ENCODE results near the gene TSACC.

The TSACC gene

DNA sequence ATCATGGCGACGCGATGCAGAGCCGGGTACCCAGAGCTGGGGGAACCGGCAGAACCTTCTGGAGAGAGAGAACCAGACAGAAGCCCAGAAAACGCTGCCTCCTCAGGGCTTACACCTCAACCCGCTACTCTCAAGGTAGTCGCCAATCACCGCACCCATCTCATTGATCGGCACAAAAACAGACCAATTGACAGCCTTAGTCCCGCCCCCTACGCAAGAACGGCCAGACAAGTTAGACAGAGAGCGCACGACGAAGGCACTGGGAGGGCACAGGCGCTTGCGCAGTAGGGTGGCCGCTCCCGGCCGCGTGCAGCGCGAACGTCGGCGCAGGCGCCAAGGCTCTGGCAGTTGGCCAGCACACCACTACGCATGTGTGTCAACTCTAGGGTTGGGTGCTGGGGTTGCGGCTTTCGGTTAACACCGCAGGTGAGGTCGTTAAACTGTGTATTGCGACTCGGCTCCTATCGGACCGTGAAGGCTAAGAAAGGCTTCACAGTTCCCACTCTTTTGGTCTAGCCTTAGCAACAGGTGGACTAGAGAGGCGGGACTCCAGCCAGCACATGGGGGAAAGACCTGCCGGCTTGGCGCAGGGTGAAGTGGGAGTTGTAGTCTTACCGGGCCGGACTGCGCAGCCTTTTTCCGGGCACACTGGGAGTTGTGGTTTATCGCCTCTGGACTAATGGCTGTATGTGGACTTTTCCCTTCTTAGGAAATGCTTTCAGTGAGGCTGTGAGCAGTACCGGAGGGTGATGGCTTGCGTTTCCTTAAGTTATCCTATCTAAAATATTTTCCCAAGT lies at the start of gene TSACC, which contains the start of gene CCT3:
TSS of gene TSACC (plus strand) at position 347 of the 797 bp plus-strand sequence. CDS start 1,232 bp downstream, outside the sequence.
TSS of gene CCT3 (minus strand) at position 113 of the 797 bp plus-strand sequence. CDS start at position 5, 108 bp downstream.
- ChIA-PET CTCF (interaction anchor here (0.9 to 2.6 kb wide), 4 partner anchors 13 to 243 kb away, joined by 3 to 11 read pairs (median 4); no protein-coding TSS in a partner anchor), POLR2A (no interaction called here)
- TF ChIP-seq, protein P1, sequence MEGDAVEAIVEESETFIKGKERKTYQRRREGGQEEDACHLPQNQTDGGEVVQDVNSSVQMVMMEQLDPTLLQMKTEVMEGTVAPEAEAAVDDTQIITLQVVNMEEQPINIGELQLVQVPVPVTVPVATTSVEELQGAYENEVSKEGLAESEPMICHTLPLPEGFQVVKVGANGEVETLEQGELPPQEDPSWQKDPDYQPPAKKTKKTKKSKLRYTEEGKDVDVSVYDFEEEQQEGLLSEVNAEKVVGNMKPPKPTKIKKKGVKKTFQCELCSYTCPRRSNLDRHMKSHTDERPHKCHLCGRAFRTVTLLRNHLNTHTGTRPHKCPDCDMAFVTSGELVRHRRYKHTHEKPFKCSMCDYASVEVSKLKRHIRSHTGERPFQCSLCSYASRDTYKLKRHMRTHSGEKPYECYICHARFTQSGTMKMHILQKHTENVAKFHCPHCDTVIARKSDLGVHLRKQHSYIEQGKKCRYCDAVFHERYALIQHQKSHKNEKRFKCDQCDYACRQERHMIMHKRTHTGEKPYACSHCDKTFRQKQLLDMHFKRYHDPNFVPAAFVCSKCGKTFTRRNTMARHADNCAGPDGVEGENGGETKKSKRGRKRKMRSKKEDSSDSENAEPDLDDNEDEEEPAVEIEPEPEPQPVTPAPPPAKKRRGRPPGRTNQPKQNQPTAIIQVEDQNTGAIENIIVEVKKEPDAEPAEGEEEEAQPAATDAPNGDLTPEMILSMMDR (IDR thresholded peaks at IDR 0.05; ENCODE audit: control extremely low read depth, extremely low read depth, low read depth, missing control alignments) = no peak
- DNase-seq (ENCODE audit: extremely low spot score) = peak; percentile 98

DNA sequence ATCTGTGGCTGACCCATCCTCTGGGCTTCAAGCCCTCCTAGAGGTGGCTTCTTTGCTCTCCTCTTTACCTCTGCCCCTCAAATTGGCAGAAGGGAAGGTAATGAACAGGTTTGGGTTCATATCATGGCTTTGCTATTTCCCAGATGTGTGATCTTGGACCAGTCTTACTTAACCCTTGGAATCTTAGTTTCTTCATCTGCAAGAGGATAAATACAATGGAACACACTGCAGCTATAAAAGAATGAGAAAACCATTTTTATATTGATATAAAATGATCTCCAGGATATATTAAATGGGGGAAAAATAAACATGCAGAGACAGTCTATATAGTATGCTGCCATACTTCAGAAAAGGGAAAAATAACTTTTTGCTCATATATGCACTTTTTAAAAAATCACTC lies 48.5 kb upstream of the TSACC start:
- TF ChIP-seq, protein P1 (IDR thresholded peaks at IDR 0.05; ENCODE audit: control extremely low read depth, extremely low read depth, low read depth, missing control alignments) = no peak
- CTCF ChIA-PET = no interaction called here
- POLR2A ChIA-PET = no interaction called here

DNA sequence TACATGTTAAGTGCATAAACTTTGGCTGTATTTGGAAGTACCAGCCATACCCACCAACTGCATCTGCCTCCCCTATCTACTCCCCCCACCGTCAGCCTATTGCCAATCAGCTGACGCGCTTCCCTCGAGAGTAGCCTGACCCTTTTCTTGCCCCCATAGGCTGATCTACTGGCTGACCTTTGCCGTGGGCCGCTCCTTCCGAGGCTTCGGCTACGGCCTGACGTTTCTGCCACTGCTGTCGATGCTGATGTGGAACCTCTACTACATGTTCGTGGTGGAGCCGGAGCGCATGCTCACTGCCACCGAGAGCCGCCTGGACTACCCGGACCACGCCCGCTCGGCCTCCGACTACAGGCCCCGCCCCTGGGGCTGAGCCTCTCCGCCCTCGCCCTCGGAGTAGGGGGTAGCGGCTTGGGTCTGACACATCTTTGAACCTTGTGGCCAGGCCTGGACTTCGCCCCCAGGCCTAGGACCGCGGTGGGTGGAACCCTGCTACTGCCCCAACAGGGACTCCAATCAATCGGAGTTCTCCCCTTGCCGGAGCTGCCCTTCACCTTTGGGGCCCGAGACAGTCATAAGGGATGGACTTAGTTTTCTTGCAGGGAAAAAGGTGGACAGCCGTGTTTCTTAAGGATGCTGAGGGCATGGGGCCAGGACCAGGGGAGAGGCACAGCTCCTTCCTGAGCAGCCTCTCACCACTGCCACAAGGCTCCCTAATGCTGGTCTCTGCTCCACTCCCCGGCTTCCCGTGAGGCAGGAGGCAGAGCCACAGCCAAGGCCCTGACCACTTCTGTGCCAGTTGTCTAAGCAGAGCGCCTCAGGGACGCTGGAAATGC lies 46.9 kb upstream of the TSACC start:
- ChIA-PET CTCF (interaction anchor here (1.5 kb wide), 1 partner anchor 28 kb away, joined by 4 read pairs; no protein-coding TSS in a partner anchor), POLR2A (no interaction called here)
- TF ChIP-seq, protein P1 (IDR thresholded peaks at IDR 0.05; ENCODE audit: control extremely low read depth, extremely low read depth, low read depth, missing control alignments) = no peak
- DNase-seq (ENCODE audit: extremely low spot score) = peak; percentile 82

More for the DNA sequence above, 48.5 kb upstream of the TSACC start:
- no peak for DNase-seq (ENCODE audit: extremely low spot score)

DNA sequence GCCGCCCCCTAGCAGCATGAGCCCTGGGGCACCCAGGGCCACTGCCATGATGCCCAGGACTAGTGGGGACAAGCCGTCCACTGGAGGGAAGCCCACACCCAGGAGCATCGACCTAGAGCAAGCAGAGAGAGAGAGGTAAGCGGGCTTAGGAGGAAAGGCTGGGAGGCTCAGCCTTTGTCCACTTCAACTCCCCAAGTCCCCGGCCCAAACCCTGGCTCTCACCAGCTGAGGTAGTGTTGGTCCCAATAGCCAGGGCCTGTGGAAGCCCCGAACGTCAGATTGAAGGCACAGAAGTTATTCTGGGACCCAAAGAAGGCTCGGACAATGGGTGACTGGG lies 45.3 kb upstream of the TSACC start:
- TF ChIP-seq, protein P1 (IDR thresholded peaks at IDR 0.05; ENCODE audit: control extremely low read depth, extremely low read depth, low read depth, missing control alignments) = no peak
- no peak for DNase-seq (ENCODE audit: extremely low spot score)
- POLR2A ChIA-PET = no interaction called here
- CTCF ChIA-PET = no interaction called here

DNA sequence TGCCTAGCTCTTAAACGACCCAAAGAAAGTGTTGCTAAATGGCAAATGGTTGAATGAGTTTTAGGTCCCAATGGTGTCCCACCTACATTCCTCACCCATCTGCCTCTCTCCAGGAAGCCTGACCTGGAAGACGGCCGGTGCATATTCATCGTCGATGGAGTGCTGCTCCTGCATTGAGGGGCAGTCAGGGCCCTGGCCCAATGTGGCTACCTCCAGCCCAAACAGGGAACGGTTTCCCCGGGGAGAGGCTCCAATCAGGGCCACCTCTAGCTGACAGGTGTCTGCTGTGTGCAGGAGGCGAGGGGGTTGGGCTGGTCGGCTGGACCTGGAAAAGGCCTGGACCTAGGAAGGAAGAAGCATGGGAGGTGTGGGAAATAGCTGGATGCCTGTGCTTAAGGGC lies 44.4 kb upstream of the TSACC start:
- ChIA-PET CTCF (interaction anchor here (0.9 to 1.3 kb wide), 4 partner anchors 10 to 26 kb away, joined by 3 to 5 read pairs (median 4); partner anchors contain the start of genes SMG5 and TMEM79), POLR2A (no interaction called here)
- TF ChIP-seq, protein P1 (IDR thresholded peaks at IDR 0.05; ENCODE audit: control extremely low read depth, extremely low read depth, low read depth, missing control alignments) = no peak
- no peak for DNase-seq (ENCODE audit: extremely low spot score)

DNA sequence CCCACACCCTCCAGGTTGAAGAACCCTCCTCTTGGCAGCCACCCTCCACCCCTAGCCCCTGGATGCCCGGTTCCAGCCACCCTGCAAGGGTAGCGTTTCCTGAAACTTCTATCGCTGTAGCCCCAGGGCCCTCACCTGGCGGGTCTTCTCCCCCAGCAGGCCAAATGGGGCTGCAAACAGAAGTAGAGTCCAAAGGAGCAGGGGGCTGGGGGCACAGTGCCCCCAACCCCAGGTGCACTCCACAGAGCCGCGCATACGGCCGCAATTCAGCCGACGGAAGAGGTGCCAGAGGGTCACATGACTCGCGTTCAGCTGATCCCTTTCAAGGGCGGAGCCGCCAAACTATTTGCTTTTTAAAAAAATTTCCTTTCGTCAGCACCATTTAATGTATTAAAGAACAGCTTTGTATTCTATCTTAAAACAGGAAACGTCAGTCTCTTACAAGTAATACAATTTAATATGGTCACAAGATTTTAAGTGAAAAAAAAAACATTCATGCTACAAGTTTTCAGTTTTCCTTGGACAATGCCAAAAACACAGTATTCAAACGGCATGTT lies 42.9 kb upstream of the TSACC start, which contains the start of gene GLMP:
TSS of gene GLMP (minus strand) at position 289 of the 557 bp plus-strand sequence. CDS start at position 255, 34 bp downstream.
- TF ChIP-seq, protein P1 (IDR thresholded peaks at IDR 0.05; ENCODE audit: control extremely low read depth, extremely low read depth, low read depth, missing control alignments) = no peak
- CTCF ChIA-PET = no interaction called here

More for the DNA sequence above, 42.9 kb upstream of the TSACC start, which contains the start of gene GLMP:
- POLR2A ChIA-PET = interaction anchor here (0.6 kb wide), 1 partner anchor 85 kb away, joined by 7 read pairs; no protein-coding TSS in a partner anchor
- DNase-seq (ENCODE audit: extremely low spot score) = peak; percentile 79

Measured in GM10248 (cell line).